HL-60 (cell line): ENCODE measurements around the gene ERC2.

Experiments used
- DNase-seq, 2 experiments: peaks; one replicate each; pipeline ENCODE4 v3.0.0-alpha.2; 2010 to 2020; ENCODE audit warnings: low read depth in 1 of 2, low spot score in 1 of 2
- H3K27ac ChIP-seq: fragments of 250-450 bp; sonication (Bioruptor Pico); replicated peaks from 2 replicates; pipeline ENCODE4 v1.5.1; 2020; ENCODE audit warnings: mild to moderate bottlenecking, moderate library complexity
- H3K27me3 ChIP-seq: fragments of 250-450 bp; sonication (Bioruptor Pico); 2 replicates; pipeline ENCODE4 v1.5.1; 2021; ENCODE audit warnings: mild to moderate bottlenecking, moderate library complexity; ENCODE audit not compliant: insufficient read depth, poor library complexity, severe bottlenecking
- H3K4me3 ChIP-seq: replicated peaks from 2 replicates; pipeline ENCODE4 v1.5.1; 2011; ENCODE audit warnings: mild to moderate bottlenecking, control low read depth, low read length; ENCODE audit not compliant: insufficient read depth
- GABPA ChIP-seq: IDR thresholded peaks from 2 replicates; pipeline ENCODE4 v1.6.1; 2012; ENCODE audit warnings: low read depth
- POLR2AphosphoS5 ChIP-seq: IDR thresholded peaks from 2 replicates; pipeline ENCODE4 v1.6.1; 2012; ENCODE audit warnings: low read depth
- SPI1 ChIP-seq: IDR thresholded peaks from 2 replicates; pipeline ENCODE4 v1.6.1; 2012; ENCODE audit warnings: low read depth, mild to moderate bottlenecking, borderline replicate concordance
- TF ChIP-seq, protein P1 (sequence below): IDR thresholded peaks from 2 replicates; pipeline ENCODE4 v1.6.1; 2012; ENCODE audit warnings: low read depth; ENCODE audit not compliant: insufficient replicate concordance
- TF ChIP-seq, protein P2 (sequence below): IDR thresholded peaks from one replicate; pipeline ENCODE4 v1.5.1; 2011; ENCODE audit warnings: low read length, control low read depth, inconsistent platforms; ENCODE audit not compliant: insufficient read depth

Gene ERC2

DNA sequence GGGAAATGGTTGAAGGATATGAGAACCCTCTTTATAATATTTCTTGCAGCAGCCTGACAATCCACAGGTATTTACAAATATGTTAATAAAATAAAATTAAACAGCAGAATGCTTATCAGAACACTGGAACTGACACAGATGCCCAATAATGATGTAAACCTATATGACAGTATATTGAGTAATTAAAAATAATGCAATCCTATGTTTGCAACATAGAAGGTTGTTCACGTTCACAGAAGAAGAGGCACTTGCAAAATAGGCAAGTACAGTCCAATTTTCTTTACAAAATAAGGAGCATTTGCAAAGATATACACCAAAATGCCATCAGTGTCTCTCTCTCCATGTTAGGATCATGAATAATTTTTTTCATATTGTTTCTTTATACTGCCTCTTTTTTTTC lies 584.2 kb downstream of the ERC2 start:
- Histone ChIP-seq H3K27ac (no peak overlapping the region), H3K4me3 (no peak overlapping the region), H3K27me3 (peaks cover 4% of the 10 kb centered on the region)
- no peak for TF ChIP-seq SPI1
- TF ChIP-seq, protein P1, sequence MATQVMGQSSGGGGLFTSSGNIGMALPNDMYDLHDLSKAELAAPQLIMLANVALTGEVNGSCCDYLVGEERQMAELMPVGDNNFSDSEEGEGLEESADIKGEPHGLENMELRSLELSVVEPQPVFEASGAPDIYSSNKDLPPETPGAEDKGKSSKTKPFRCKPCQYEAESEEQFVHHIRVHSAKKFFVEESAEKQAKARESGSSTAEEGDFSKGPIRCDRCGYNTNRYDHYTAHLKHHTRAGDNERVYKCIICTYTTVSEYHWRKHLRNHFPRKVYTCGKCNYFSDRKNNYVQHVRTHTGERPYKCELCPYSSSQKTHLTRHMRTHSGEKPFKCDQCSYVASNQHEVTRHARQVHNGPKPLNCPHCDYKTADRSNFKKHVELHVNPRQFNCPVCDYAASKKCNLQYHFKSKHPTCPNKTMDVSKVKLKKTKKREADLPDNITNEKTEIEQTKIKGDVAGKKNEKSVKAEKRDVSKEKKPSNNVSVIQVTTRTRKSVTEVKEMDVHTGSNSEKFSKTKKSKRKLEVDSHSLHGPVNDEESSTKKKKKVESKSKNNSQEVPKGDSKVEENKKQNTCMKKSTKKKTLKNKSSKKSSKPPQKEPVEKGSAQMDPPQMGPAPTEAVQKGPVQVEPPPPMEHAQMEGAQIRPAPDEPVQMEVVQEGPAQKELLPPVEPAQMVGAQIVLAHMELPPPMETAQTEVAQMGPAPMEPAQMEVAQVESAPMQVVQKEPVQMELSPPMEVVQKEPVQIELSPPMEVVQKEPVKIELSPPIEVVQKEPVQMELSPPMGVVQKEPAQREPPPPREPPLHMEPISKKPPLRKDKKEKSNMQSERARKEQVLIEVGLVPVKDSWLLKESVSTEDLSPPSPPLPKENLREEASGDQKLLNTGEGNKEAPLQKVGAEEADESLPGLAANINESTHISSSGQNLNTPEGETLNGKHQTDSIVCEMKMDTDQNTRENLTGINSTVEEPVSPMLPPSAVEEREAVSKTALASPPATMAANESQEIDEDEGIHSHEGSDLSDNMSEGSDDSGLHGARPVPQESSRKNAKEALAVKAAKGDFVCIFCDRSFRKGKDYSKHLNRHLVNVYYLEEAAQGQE = no peak
- TF ChIP-seq GABPA = no peak
- TF ChIP-seq, protein P2, sequence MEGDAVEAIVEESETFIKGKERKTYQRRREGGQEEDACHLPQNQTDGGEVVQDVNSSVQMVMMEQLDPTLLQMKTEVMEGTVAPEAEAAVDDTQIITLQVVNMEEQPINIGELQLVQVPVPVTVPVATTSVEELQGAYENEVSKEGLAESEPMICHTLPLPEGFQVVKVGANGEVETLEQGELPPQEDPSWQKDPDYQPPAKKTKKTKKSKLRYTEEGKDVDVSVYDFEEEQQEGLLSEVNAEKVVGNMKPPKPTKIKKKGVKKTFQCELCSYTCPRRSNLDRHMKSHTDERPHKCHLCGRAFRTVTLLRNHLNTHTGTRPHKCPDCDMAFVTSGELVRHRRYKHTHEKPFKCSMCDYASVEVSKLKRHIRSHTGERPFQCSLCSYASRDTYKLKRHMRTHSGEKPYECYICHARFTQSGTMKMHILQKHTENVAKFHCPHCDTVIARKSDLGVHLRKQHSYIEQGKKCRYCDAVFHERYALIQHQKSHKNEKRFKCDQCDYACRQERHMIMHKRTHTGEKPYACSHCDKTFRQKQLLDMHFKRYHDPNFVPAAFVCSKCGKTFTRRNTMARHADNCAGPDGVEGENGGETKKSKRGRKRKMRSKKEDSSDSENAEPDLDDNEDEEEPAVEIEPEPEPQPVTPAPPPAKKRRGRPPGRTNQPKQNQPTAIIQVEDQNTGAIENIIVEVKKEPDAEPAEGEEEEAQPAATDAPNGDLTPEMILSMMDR = no peak
- TF ChIP-seq POLR2AphosphoS5 = no peak
- peak in 1 of 2 experiments; percentile 62 for DNase-seq

DNA sequence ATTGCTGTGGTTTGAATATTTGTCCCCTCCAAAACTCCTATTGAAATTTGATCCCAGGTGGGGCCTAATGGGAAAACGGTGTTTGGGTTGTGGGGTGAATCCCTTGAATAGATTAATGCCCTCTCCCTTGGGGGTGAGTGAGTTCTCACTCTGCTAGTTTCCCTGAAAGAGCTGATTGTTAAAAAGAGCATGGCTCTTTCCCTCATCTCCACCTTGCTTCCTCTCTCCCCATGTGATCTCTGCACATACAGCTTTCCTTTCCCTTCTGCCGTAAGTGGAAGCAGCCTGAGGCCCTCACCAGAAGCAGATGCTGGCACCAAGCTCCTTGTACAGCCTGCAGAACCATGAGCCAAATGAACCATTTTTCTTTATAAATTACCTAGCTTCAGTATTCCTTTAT lies 586.3 kb downstream of the ERC2 start:
- TF ChIP-seq, protein P1 = no peak
- no peak for TF ChIP-seq GABPA
- TF ChIP-seq, protein P2 = no peak
- TF ChIP-seq SPI1 = no peak
- no peak for TF ChIP-seq POLR2AphosphoS5

DNA sequence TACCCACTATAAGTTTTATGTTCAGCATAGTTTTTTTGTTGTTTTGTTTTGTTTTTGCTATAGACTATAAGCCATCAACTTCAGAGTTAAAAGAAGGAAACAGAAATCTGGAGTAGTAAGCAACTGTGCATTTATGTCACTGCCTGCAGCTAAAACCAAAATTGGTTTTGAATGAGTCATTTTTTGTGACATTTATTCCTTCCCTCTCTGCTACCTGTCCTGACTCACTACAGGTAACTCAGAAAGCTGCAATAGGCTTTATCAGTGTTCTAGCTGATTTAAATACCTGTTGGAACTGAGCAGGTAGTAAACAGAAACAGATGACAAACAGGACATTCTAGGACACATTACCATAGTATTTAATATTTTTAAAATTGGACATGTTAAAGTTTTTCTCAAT lies 587.9 kb downstream of the ERC2 start:
- DNase-seq = no peak
- Histone ChIP-seq H3K27me3 (no peaks in the 10 kb centered on the region), H3K27ac (no peak overlapping the region), H3K4me3 (no peak overlapping the region)
- TF ChIP-seq, protein P1 = no peak
- no peak for TF ChIP-seq GABPA

More for the DNA sequence above, 586.3 kb downstream of the ERC2 start:
- no peaks in the 10 kb centered on the region for H3K27me3 ChIP-seq
- H3K27ac ChIP-seq = no peak overlapping the region
- no peak for DNase-seq
- H3K4me3 ChIP-seq = no peak overlapping the region

DNA sequence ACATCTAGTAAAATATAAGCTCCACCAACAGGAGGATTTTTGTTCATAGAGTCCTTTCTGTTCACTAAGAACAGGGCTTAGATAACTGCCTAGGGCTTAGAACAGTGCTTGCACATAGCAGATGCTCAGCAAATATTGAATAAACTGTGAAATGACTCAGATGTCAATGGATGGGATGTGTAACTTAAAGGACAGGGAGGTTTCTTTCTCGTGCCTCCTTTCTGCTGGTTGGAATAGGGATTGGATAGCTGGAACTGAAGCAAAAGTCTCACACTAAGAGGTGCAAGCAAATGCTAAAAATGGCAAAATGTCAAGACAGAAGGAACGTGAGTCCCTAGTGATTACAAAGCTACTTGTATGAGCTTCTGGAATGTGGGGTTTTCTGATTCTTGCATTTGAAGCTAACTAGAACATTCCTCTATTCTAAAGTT lies 588.4 kb downstream of the ERC2 start:
- TF ChIP-seq, protein P1 = no peak
- TF ChIP-seq SPI1 (no peak), POLR2AphosphoS5 (no peak), GABPA (no peak)
- TF ChIP-seq, protein P2 = no peak
- Histone ChIP-seq H3K27me3 (no peaks in the 10 kb centered on the region), H3K27ac (no peak overlapping the region), H3K4me3 (no peak overlapping the region)
- DNase-seq = no peak
